Right lobe of liver (tissue), 6 donors: ENCODE data around the gene SMIM41. TPM values are rescaled to one million over a fixed set of nuclear protein-coding genes. Genes with fewer than 3 reads are reported as not detected.

Source experiments
- ATAC-seq, 4 donors: fragments of 200-7000 bp; cut with Tn5 transposase; one replicate each; pipeline ENCODE4 v1.9.1; 2020; ENCODE audit warnings: mild to moderate bottlenecking in 4 of 4, moderate library complexity in 4 of 4
- DNase-seq, 3 donors: peaks; one replicate each; pipeline ENCODE4 v3.0.0-alpha.2; 2020
- H3K27ac ChIP-seq, 3 donors: fragments of 200-600 bp; one replicate each; pipeline ENCODE4 v1.8.0; 2022
- H3K27me3 ChIP-seq, 2 donors: fragments of 200-600 bp; one replicate each; pipeline ENCODE4 v1.8.0; 2022
- H3K36me3 ChIP-seq, 4 donors: fragments of 200-600 bp; sonication (generic) in 1 of 4; one replicate each; pipeline versions ENCODE4 v1.5.1 to v1.8.0; 2017 to 2022; ENCODE audit warnings: control low read depth in 1 of 4
- H3K4me1 ChIP-seq, 4 donors: fragments of 200-600 bp; sonication (generic) in 1 of 4; one replicate each; pipeline versions ENCODE4 v1.5.1 to v1.8.0; 2017 to 2022; ENCODE audit warnings: control low read depth in 1 of 4
- H3K4me3 ChIP-seq, 3 donors: fragments of 200-600 bp; one replicate each; pipeline ENCODE4 v1.8.0; 2022
- H3K9me3 ChIP-seq, 4 donors: fragments of 200-600 bp; sonication (generic) in 1 of 4; one replicate each; pipeline versions ENCODE4 v1.5.1 to v1.8.0; 2017 to 2022; ENCODE audit warnings: control low read depth in 1 of 4
- CTCF ChIP-seq, 4 donors: fragments of 200-600 bp in 3 of 4; fragments of 450-650 bp in 1 of 4; IDR thresholded peaks; one replicate each; pipeline versions ENCODE4 v1.5.1 to v1.8.0; 2016 to 2022; ENCODE audit warnings: antibody characterized with exemption in 4 of 4, mild to moderate bottlenecking in 2 of 4
- POLR2A ChIP-seq: fragments of 450-650 bp; IDR thresholded peaks from one replicate; pipeline ENCODE4 v1.6.1; 2017; ENCODE audit warnings: antibody characterized with exemption, mild to moderate bottlenecking
- WGBS: methylation state at CpG from one replicate; pipeline ENCODE4 v1.1.6; 2018; ENCODE audit warnings: low coverage, low lambda C conversion rate; ENCODE audit not compliant: insufficient coverage; ENCODE audit errors: missing lambda C conversion rate; 5-methylcytosine and 5-hydroxymethylcytosine counted together
- intact Hi-C, 2 donors: fragments of 100-400 bp; cut with DNase I; formaldehyde crosslinking; loops; one replicate each; pipeline versions ENCODE4 v1.11.2 to v1.14.1; 2022
- total RNA-seq, 6 experiments: library from RNA; depleted of rRNA in 2 of 6; stranded (reverse); fragments of >200 nt in 2 of 6; fragmentation: NEBNext Ultra II Directional in 3 of 6; extraction: Animal tissue kit (Norgen Biotek cat#: 25700) in 3 of 6; gene quantifications; one replicate each; pipeline versions ENCODE4 v1.1.0 to v1.2.4, GENCODE V29; 2016 to 2023
- donor health status: DM: no; HTN: yes; CAD: no.
- donor health status: DM: no; HTN: no; CAD: no.
- donor health status: DM: no; HTN: no; CAD: no.
- donor health status: DM: no; HTN: yes; CAD: no.
- donor health status: DM: no; HTN: yes; CAD: no.

SMIM41 gene
- total RNA-seq, 6 experiments from 2014 or later: not detected

- Histone ChIP-seq H3K27me3 (no peaks in the 10 kb centered on the region), H3K4me3 (no peak overlapping the region), H3K9me3 (no peaks in the 10 kb centered on the region), H3K4me1 (peaks cover 0 to 24% (median 7%) of the 10 kb centered on the region in 4 donors), H3K27ac (no peak overlapping the region), H3K36me3 (peaks cover 0 to 36% (median 8%) of the 10 kb centered on the region in 4 donors)
- DNase-seq (no peak), ATAC-seq (no peak)
- intact Hi-C loops: no loop called here
- TF ChIP-seq CTCF (IDR thresholded peaks at IDR 0.05) (no peak), POLR2A (no peak)
- WGBS: 57% methylated on average over 11 of the region's 23 CpGs
These were observed 5.7 kb upstream of the SMIM41 start for GRCh38 chr12:52073531-52074381.

- H3K27ac ChIP-seq: no peak overlapping the region
- ATAC-seq (no peak), DNase-seq (peak in 1 of 3 donors; percentile 0)
- intact Hi-C loops: loop anchor here in 1 of 2 donors (5.0 kb wide), 1 partner anchor 48 kb away; no protein-coding TSS in a partner anchor
- H3K27me3 ChIP-seq: no peaks in the 10 kb centered on the region
- H3K4me3 ChIP-seq: no peak overlapping the region
- peaks cover 0 to 26% (median 7%) of the 10 kb centered on the region in 4 donors for H3K4me1 ChIP-seq
- no peak for TF ChIP-seq POLR2A
- no peak for TF ChIP-seq CTCF (IDR thresholded peaks at IDR 0.05)
- WGBS: 78% methylated on average over 2 of the region's 3 CpGs
- no peaks in the 10 kb centered on the region for H3K9me3 ChIP-seq
- H3K36me3 ChIP-seq: peaks cover 0 to 36% (median 8%) of the 10 kb centered on the region in 4 donors
These were observed 4.4 kb upstream of the SMIM41 start for GRCh38 chr12:52074971-52075724.

GRCh38 chr12:52076811-52077210, 2.7 kb upstream of the SMIM41 start:
- Histone ChIP-seq H3K27ac (no peak overlapping the region), H3K27me3 (no peaks in the 10 kb centered on the region), H3K36me3 (peaks cover 0 to 36% (median 8%) of the 10 kb centered on the region in 4 donors), H3K4me3 (no peak overlapping the region), H3K9me3 (no peaks in the 10 kb centered on the region), H3K4me1 (peaks cover 0 to 27% (median 8%) of the 10 kb centered on the region in 4 donors)
- ATAC-seq (no peak), DNase-seq (no peak)
- intact Hi-C loops: loop anchor here in 1 of 2 donors (5.0 kb wide), 1 partner anchor 50 kb away; no protein-coding TSS in a partner anchor
- 53% methylated on average over 3 of the region's 16 CpGs for WGBS
- TF ChIP-seq CTCF (IDR thresholded peaks at IDR 0.05) (no peak), POLR2A (no peak)

- Histone ChIP-seq H3K27me3 (no peaks in the 10 kb centered on the region), H3K9me3 (no peaks in the 10 kb centered on the region), H3K27ac (no peak overlapping the region), H3K4me1 (peaks cover 0 to 41% (median 12%) of the 10 kb centered on the region in 4 donors), H3K4me3 (no peak overlapping the region), H3K36me3 (peaks cover 0 to 36% (median 8%) of the 10 kb centered on the region in 4 donors)
- WGBS: 100% methylated on average over 2 of the region's 3 CpGs
- ATAC-seq: no peak
- TF ChIP-seq CTCF (IDR thresholded peaks at IDR 0.05): no peak
- no peak for TF ChIP-seq POLR2A
- no peak for DNase-seq
- intact Hi-C loops: loop anchor here in 1 of 2 donors (5.0 kb wide), 1 partner anchor 51 kb away; no protein-coding TSS in a partner anchor
These were observed 1.2 kb upstream of the SMIM41 start for GRCh38 chr12:52078276-52078675.
